HepG2 (cell line): ENCODE results near the gene SPIB. TPM values are rescaled to one million over a fixed set of nuclear protein-coding genes. Genes with fewer than 3 reads are reported as not detected.

ENCODE experiments used
- AGO2 ChIP-seq: fragments of 200-400 bp; formaldehyde crosslinking; optimal IDR thresholded peaks from 2 replicates; pipeline ENCODE3; 2017; ENCODE audit warnings: mild to moderate bottlenecking, low read depth, low read length, moderate library complexity
- CENPT ChIP-seq: sonication (generic); formaldehyde crosslinking; IDR thresholded peaks from 2 replicates; pipeline ENCODE4 v1.8.0; 2022; ENCODE audit warnings: low read depth, mild to moderate bottlenecking, moderate library complexity, missing genetic modification reagents
- CHCHD3 ChIP-seq: sonication (generic); formaldehyde crosslinking; IDR thresholded peaks from 2 replicates; pipeline ENCODE4 v1.8.0; 2022; ENCODE audit warnings: mild to moderate bottlenecking, missing genetic modification reagents, moderate library complexity
- FLYWCH1 ChIP-seq: sonication (generic); formaldehyde crosslinking; IDR thresholded peaks from 2 replicates; pipeline ENCODE4 v1.8.1; 2023; ENCODE audit warnings: mild to moderate bottlenecking, missing genetic modification reagents
- HMGA1 ChIP-seq: sonication (generic); formaldehyde crosslinking; conservative IDR thresholded peaks from 2 replicates; pipeline ENCODE4 v1.4.0; 2020; ENCODE audit warnings: missing genetic modification reagents
- HNF1B ChIP-seq: sonication (generic); formaldehyde crosslinking; IDR thresholded peaks from 2 replicates; pipeline ENCODE4 v1.5.1; 2020; ENCODE audit warnings: mild to moderate bottlenecking, moderate library complexity, missing genetic modification reagents
- HOXA9 ChIP-seq: sonication (generic); formaldehyde crosslinking; IDR thresholded peaks from 2 replicates; pipeline ENCODE4 v1.8.1; 2022; ENCODE audit warnings: missing genetic modification reagents, mild to moderate bottlenecking, moderate library complexity, borderline replicate concordance
- IRF1 ChIP-seq: sonication (generic); formaldehyde crosslinking; IDR thresholded peaks from 2 replicates; pipeline ENCODE4 v1.4.0; 2020; ENCODE audit warnings: low read depth, mild to moderate bottlenecking, missing genetic modification reagents
- PAF1 ChIP-seq: IDR thresholded peaks from 2 replicates; pipeline ENCODE4 v1.6.1; 2016; ENCODE audit warnings: missing genetic modification reagents, missing compliant biosample characterization
- PAWR ChIP-seq: sonication (generic); formaldehyde crosslinking; IDR thresholded peaks from 2 replicates; pipeline ENCODE4 v1.4.0; 2020; ENCODE audit warnings: missing genetic modification reagents, mild to moderate bottlenecking, borderline replicate concordance
- PPARG ChIP-seq: conservative IDR thresholded peaks from 2 replicates; pipeline ENCODE4 v1.6.1; 2016; ENCODE audit warnings: missing biosample characterization, missing genetic modification reagents
- TBX3 ChIP-seq: fragments of 450-650 bp; IDR thresholded peaks from 2 replicates; pipeline ENCODE4 v1.6.1; 2017; ENCODE audit warnings: antibody characterized with exemption, mild to moderate bottlenecking, inconsistent platforms, borderline replicate concordance
- ZBTB20 ChIP-seq: sonication (generic); formaldehyde crosslinking; IDR thresholded peaks from 2 replicates; pipeline ENCODE4 v1.8.1; 2023; ENCODE audit warnings: missing genetic modification reagents, low read depth, mild to moderate bottlenecking, borderline replicate concordance
- ZBTB21 ChIP-seq: sonication (generic); formaldehyde crosslinking; IDR thresholded peaks from 2 replicates; pipeline ENCODE4 v1.4.0; 2020; ENCODE audit warnings: missing genetic modification reagents
- ZHX1 ChIP-seq: sonication (generic); formaldehyde crosslinking; IDR thresholded peaks from 2 replicates; pipeline ENCODE4 v1.8.1; 2022; ENCODE audit warnings: low read depth, mild to moderate bottlenecking, missing genetic modification reagents
- ZNF367 ChIP-seq: sonication (generic); formaldehyde crosslinking; IDR thresholded peaks from 2 replicates; pipeline ENCODE4 v1.4.0; 2020; ENCODE audit warnings: missing genetic modification reagents, borderline replicate concordance
- ZNF430 ChIP-seq: sonication (generic); formaldehyde crosslinking; IDR thresholded peaks from 2 replicates; pipeline ENCODE4 v1.9.0; 2021; ENCODE audit warnings: mild to moderate bottlenecking, missing genetic modification reagents
- ZNF496 ChIP-seq: sonication (generic); formaldehyde crosslinking; IDR thresholded peaks from 2 replicates; pipeline ENCODE4 v1.8.1; 2023; ENCODE audit warnings: mild to moderate bottlenecking, moderate library complexity, missing genetic modification reagents; ENCODE audit not compliant: insufficient replicate concordance
- ZNF781 ChIP-seq: sonication (generic); formaldehyde crosslinking; IDR thresholded peaks from 2 replicates; pipeline ENCODE4 v1.5.1; 2020; ENCODE audit warnings: borderline replicate concordance, mild to moderate bottlenecking, missing genetic modification reagents; ENCODE audit errors: not compliant biosample characterization
- polyA plus RNA-seq, 8 experiments: library from polyadenylated mRNA; depleted of rRNA in 3 of 8; stranded (reverse) in 7 of 8; unstranded in 1 of 8; fragments of >200 nt; fragmentation: Illumina TruSeq in 4 of 8; extraction: Trizol in 4 of 8; gene quantifications; 2 replicates each; pipeline versions ENCODE4 v1.2.1 to v1.2.3, GENCODE V29; 2011 to 2016; ENCODE audit warnings: low read depth in 4 of 8, missing spikeins in 1 of 8, mixed read lengths in 1 of 8; ENCODE audit not compliant: insufficient read depth in 1 of 8
- total RNA-seq, 5 experiments: library from RNA; depleted of rRNA; stranded (reverse); fragments of >200 nt; fragmentation: Illumina TruSeq; extraction: Trizol; gene quantifications; 2 replicates each; pipeline ENCODE4 v1.2.3, GENCODE V29; 2016; ENCODE audit warnings: low read depth in 1 of 5
- TF ChIP-seq, protein P1 (sequence below): fragments of 450-650 bp; IDR thresholded peaks from 2 replicates; pipeline ENCODE4 v1.6.1; 2017; ENCODE audit warnings: mild to moderate bottlenecking

The SPIB gene
- total and polyA plus RNA-seq, 2 of the 13 experiments (the other 11 are each of a cell fraction or from before 2014, with no cell fraction given), result 0.04 TPM; not detected in 1

DNA sequence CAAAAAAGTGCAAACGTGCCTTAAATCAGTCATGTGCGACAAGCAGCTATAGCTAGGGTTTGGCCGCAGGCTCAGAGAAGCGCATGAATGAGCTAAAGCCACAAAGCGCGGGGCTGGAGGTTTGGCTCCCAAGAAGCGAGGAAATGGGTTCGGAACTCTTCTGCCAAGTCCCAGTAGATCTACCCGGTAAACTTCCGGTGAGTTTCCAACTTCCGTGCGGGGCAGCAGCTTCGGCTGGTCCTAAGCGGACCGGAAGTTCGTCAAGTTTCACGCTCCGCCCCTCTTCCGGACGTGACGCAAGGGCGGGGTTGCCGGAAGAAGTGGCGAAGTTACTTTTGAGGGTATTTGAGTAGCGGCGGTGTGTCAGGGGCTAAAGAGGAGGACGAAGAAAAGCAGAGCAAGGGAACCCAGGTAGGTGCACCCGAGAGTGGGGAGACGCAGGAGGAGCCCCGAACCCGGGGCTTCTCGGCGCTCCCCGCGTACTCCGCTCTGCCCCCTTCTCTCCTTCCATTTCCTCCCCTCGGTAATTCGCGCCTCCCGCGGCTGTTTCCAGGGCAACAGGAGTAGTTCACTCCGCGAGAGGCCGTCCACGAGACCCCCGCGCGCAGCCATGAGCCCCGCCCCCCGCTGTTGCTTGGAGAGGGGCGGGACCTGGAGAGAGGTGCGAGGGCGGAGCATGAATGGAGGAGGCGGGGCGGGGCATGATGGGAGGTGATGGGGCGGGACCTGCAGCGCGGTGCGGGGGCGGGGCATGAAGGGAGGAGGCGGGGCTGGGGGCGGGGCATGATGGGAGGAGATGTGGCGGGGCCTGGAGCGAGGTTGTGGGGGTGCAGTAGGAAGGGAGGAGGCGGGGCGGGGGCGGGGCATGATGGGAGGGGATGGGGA is 42.3 kb upstream of the SPIB start, which contains the start of gene NR1H2 (continued):
- no peak for TF ChIP-seq CHCHD3 (CRISPR knock-in tag)
- TF ChIP-seq PAWR (CRISPR knock-in tag), result 0 out of 2 replicates have a peak, but pooled peaks have one; percentile 14
- TF ChIP-seq HNF1B (CRISPR knock-in tag), result peak; percentile 72
- no peak for TF ChIP-seq PAF1 (CRISPR knock-in tag)
- peak; percentile 28 for TF ChIP-seq ZNF781 (CRISPR knock-in tag)
- 0 out of 2 replicates have a peak, but pooled peaks have one; percentile 30 for TF ChIP-seq ZNF430 (CRISPR knock-in tag)
- peak; percentile 68; the same call in 1 of the 2 replicates for TF ChIP-seq ZHX1
- TF ChIP-seq ZBTB21 (CRISPR knock-in tag), result peak; percentile 99
- TF ChIP-seq TBX3, result no peak
- TF ChIP-seq HOXA9 (CRISPR knock-in tag), result no peak
- TF ChIP-seq FLYWCH1 (CRISPR knock-in tag), result no peak
- TF ChIP-seq, protein P1, sequence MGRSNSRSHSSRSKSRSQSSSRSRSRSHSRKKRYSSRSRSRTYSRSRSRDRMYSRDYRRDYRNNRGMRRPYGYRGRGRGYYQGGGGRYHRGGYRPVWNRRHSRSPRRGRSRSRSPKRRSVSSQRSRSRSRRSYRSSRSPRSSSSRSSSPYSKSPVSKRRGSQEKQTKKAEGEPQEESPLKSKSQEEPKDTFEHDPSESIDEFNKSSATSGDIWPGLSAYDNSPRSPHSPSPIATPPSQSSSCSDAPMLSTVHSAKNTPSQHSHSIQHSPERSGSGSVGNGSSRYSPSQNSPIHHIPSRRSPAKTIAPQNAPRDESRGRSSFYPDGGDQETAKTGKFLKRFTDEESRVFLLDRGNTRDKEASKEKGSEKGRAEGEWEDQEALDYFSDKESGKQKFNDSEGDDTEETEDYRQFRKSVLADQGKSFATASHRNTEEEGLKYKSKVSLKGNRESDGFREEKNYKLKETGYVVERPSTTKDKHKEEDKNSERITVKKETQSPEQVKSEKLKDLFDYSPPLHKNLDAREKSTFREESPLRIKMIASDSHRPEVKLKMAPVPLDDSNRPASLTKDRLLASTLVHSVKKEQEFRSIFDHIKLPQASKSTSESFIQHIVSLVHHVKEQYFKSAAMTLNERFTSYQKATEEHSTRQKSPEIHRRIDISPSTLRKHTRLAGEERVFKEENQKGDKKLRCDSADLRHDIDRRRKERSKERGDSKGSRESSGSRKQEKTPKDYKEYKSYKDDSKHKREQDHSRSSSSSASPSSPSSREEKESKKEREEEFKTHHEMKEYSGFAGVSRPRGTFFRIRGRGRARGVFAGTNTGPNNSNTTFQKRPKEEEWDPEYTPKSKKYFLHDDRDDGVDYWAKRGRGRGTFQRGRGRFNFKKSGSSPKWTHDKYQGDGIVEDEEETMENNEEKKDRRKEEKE, result no peak
- no peak for TF ChIP-seq ZNF367 (CRISPR knock-in tag)
- TF ChIP-seq CENPT (CRISPR knock-in tag), result no peak
- no peak; the same call in 1 of the 2 replicates for TF ChIP-seq ZBTB20
- TF ChIP-seq PPARG (CRISPR knock-in tag), result peak; percentile 46; the same call in 1 of the 2 replicates
- TF ChIP-seq IRF1, result no peak
- TF ChIP-seq AGO2, result peak; percentile 42
- no peak for TF ChIP-seq ZNF496 (CRISPR knock-in tag)
- no peak for TF ChIP-seq HMGA1 (CRISPR knock-in tag)
